Endothelial cell of umbilical vein (primary cell): ENCODE measurements around the gene RPS29. TPM values are rescaled to one million over a fixed set of nuclear protein-coding genes. Genes with fewer than 3 reads are reported as not detected.

Experiments used
- BruUV-seq: library from RNA; stranded (reverse); fragments of 400-500 nt; replicated peaks from 2 replicates; lab custom pipeline; 2021; lab: Mats Ljungman, UMichigan
- CTCF ChIA-PET: fragments of 300-600, 350-600 bp; sonication (Branson Sonifier 250); formaldehyde crosslinking; loops from one replicate; lab custom pipeline; 2021; ENCODE audit warnings: antibody characterized with exemption, inconsistent platforms; lab: Charles Lee
- POLR2A ChIA-PET: fragments of 300-600, 350-600 bp; sonication (Branson Sonifier 250); formaldehyde crosslinking; loops from one replicate; lab custom pipeline; 2021; ENCODE audit warnings: antibody characterized with exemption, inconsistent platforms; lab: Charles Lee
- DNase-seq: peaks from one replicate; pipeline ENCODE4 v3.0.0-alpha.2; 2011; ENCODE audit warnings: low read depth, low spot score
- FAIRE-seq: peaks from 2 replicates; lab custom pipeline; 2011; peaks lifted over from hg19 to GRCh38; lab: Jason Lieb, UNC
- H2AFZ ChIP-seq: 2 replicates; pipeline ENCODE4 v1.6.0; 2012; ENCODE audit warnings: low read depth, low read length, control low read depth, inconsistent platforms
- H3K27ac ChIP-seq: 2 replicates; pipeline ENCODE4 v1.5.1; 2011; ENCODE audit warnings: low read depth, mild to moderate bottlenecking, control low read depth, low read length, moderate library complexity; ENCODE audit not compliant: insufficient read depth
- H3K27me3 ChIP-seq, 2 experiments: 2 replicates each; pipeline versions ENCODE4 v1.6.0 to v1.6.1; 2011; ENCODE audit warnings: low read length in 2 of 2, mixed read lengths in 1 of 2; ENCODE audit not compliant: control insufficient read depth in 2 of 2, insufficient read depth in 2 of 2
- H3K36me3 ChIP-seq, 2 experiments: 2 replicates in 1 of 2; 3 replicates in 1 of 2; pipeline ENCODE4 v1.5.1; 2011; ENCODE audit warnings: low read length in 2 of 2, mild to moderate bottlenecking in 1 of 2, moderate library complexity in 1 of 2; ENCODE audit not compliant: control insufficient read depth in 2 of 2, insufficient read depth in 2 of 2; ENCODE audit errors: extremely low read depth in 1 of 2
- H3K4me1 ChIP-seq: 3 replicates; pipeline ENCODE4 v1.5.1; 2011; ENCODE audit warnings: mild to moderate bottlenecking, low read length; ENCODE audit not compliant: control insufficient read depth, insufficient read depth; ENCODE audit errors: extremely low read depth
- H3K4me2 ChIP-seq: 2 replicates; pipeline ENCODE4 v1.6.1; 2011; ENCODE audit warnings: low read length, control low read depth, mixed read lengths; ENCODE audit not compliant: insufficient read depth
- H3K4me3 ChIP-seq, 3 experiments: fragments of 200-600 bp in 1 of 3; sonication (generic), shearing (Covaris generic) in 1 of 3; replicated peaks in 1 of 3; 2 replicates each; pipeline ENCODE4 v1.5.1; 2011 to 2016; ENCODE audit warnings: control low read depth in 3 of 3, low read length in 3 of 3, mild to moderate bottlenecking in 2 of 3, inconsistent platforms in 1 of 3, low read depth in 1 of 3, moderate library complexity in 1 of 3; ENCODE audit not compliant: insufficient read depth in 1 of 3
- H3K79me2 ChIP-seq: 2 replicates; pipeline ENCODE4 v1.6.0; 2012; ENCODE audit warnings: low read length, inconsistent platforms; ENCODE audit not compliant: control insufficient read depth, insufficient read depth
- H3K9ac ChIP-seq: replicated peaks from 2 replicates; pipeline ENCODE3; 2011; ENCODE audit warnings: low read length, control low read depth; ENCODE audit not compliant: insufficient read depth; ENCODE audit errors: extremely low read depth
- H3K9me1 ChIP-seq: replicated peaks from 3 replicates; pipeline ENCODE4 v1.6.0; 2011; ENCODE audit warnings: mild to moderate bottlenecking, low read length; ENCODE audit not compliant: control insufficient read depth, insufficient read depth; ENCODE audit errors: extremely low read depth
- H3K9me3 ChIP-seq: replicated peaks from 2 replicates; pipeline ENCODE4 v1.5.1; 2012; ENCODE audit warnings: low read length, inconsistent platforms; ENCODE audit not compliant: control insufficient read depth, insufficient read depth
- H4K20me1 ChIP-seq: replicated peaks from 2 replicates; pipeline ENCODE3; 2011; ENCODE audit warnings: mild to moderate bottlenecking, low read length; ENCODE audit not compliant: control insufficient read depth, insufficient read depth; ENCODE audit errors: extremely low read depth
- CTCF ChIP-seq, 2 donors: IDR thresholded peaks; 1 replicate in 1 of 2; 2 replicates in 1 of 2; pipeline ENCODE4 v1.5.1; 2011; ENCODE audit warnings: low read length in 2 of 2, mild to moderate bottlenecking in 2 of 2, moderate library complexity in 2 of 2, control low read depth in 1 of 2, inconsistent platforms in 1 of 2, low read depth in 1 of 2; ENCODE audit not compliant: insufficient read depth in 1 of 2; ENCODE audit errors: extremely low read depth in 1 of 2
- EZH2 ChIP-seq: IDR thresholded peaks from 2 replicates; pipeline ENCODE4 v1.6.1; 2012; ENCODE audit warnings: borderline replicate concordance, low read depth, mild to moderate bottlenecking, moderate library complexity, low read length, inconsistent platforms; ENCODE audit not compliant: severe bottlenecking
- FOS ChIP-seq: IDR thresholded peaks from 2 replicates; pipeline ENCODE4 v1.6.1; 2011; ENCODE audit warnings: mild to moderate bottlenecking, low read length, moderate library complexity, borderline replicate concordance; ENCODE audit not compliant: insufficient read depth
- GATA2 ChIP-seq: IDR thresholded peaks from 2 replicates; pipeline ENCODE4 v1.7.0; 2011; ENCODE audit warnings: low read depth, mild to moderate bottlenecking, moderate library complexity, mixed read lengths, low read length; ENCODE audit not compliant: insufficient read length, insufficient read depth
- JUN ChIP-seq: IDR thresholded peaks from 2 replicates; pipeline ENCODE4 v1.6.1; 2011; ENCODE audit warnings: borderline replicate concordance, low read depth; ENCODE audit not compliant: insufficient read length, insufficient read depth
- MAX ChIP-seq: IDR thresholded peaks from 2 replicates; pipeline ENCODE4 v1.6.1; 2011; ENCODE audit not compliant: insufficient read depth, insufficient read length
- MYC ChIP-seq: IDR thresholded peaks from one replicate; pipeline ENCODE4 v1.6.1; 2011; ENCODE audit warnings: mild to moderate bottlenecking, low read depth, low read length
- POLR2A ChIP-seq: IDR thresholded peaks from 2 replicates; pipeline ENCODE4 v1.6.1; 2012; ENCODE audit warnings: low read depth, mild to moderate bottlenecking, control low read depth, low read length
- POLR2AphosphoS5 ChIP-seq: IDR thresholded peaks from 2 replicates; pipeline ENCODE4 v1.6.1; 2012; ENCODE audit warnings: low read depth, mild to moderate bottlenecking, control low read depth, low read length, moderate library complexity; ENCODE audit not compliant: insufficient read depth
- dilution Hi-C: fragments of 300-500 bp; cut with MboI; formaldehyde crosslinking; loops from one replicate; pipeline ENCODE4 v1.15.0; 2019; ENCODE audit warnings: low sequenced_read_pairs; ENCODE audit not compliant: extremely low pct_ligation_motif_present
- intact Hi-C: fragments of 100-400 bp; cut with micrococcal nuclease; formaldehyde crosslinking; loops from one replicate; pipeline ENCODE4 v1.10.0; 2022
- polyA plus RNA-seq, 4 experiments: library from polyadenylated mRNA; depleted of rRNA in 3 of 4; stranded (reverse) in 3 of 4; unstranded in 1 of 4; fragments of >200 nt; gene quantifications; 2 replicates each; pipeline versions ENCODE4 v1.2.1 to v1.2.3, GENCODE V29; 2011 to 2012; ENCODE audit warnings: missing spikeins in 1 of 4
- total RNA-seq: library from RNA; stranded (reverse); gene quantifications from 2 replicates; pipeline ENCODE4 v1.2.3, GENCODE V29; 2021

RPS29 gene
- total and polyA plus RNA-seq, 2 donors (not counting 3 experiments of a cell fraction or from before 2014, with no cell fraction given): 1,408 to 14,040 TPM

- ChIA-PET CTCF (interaction anchor here (0.9 to 2.9 kb wide), 6 partner anchors 11 to 136 kb away, joined by 3 to 29 read pairs (median 7); partner anchors contain the start of genes MGAT2, RPL36AL and RPS29), POLR2A (interaction anchor here (1.7 kb wide), 2 partner anchors 11 to 23 kb away, joined by 12 to 15 read pairs; partner anchors contain the start of genes MGAT2, RPL36AL and RPS29)
- H2AFZ ChIP-seq: peak overlapping the region; percentile 72
- peaks cover 3% of the 10 kb centered on the region for H3K4me1 ChIP-seq
- H3K4me2 ChIP-seq: peak overlapping the region; percentile 66
- H3K27ac ChIP-seq: peak overlapping the region; percentile 91
- FAIRE-seq (no peak), DNase-seq (no peak)
- intact Hi-C loops: loop anchor here (1.0 kb wide), 2 partner anchors 12 to 136 kb away; partner anchors contain the start of gene RPS29
- peak overlapping the region; percentile 98 for H3K9ac ChIP-seq
- TF ChIP-seq JUN (no peak), MAX (no peak), MYC (no peak), POLR2AphosphoS5 (no peak), CTCF (IDR thresholded peaks at IDR 0.05; ENCODE audit: extremely low read depth in 1 of 2, insufficient read depth in 1 of 2, low read depth in 1 of 2, low read length in 2 of 2) (no peak), FOS (no peak), EZH2 (no peak), POLR2A (no peak), GATA2 (no peak)
- H3K9me3 ChIP-seq: no peaks in the 10 kb centered on the region
- dilution Hi-C loops: no loop called here
- H3K4me3 ChIP-seq: peak overlapping the region; percentile 57 to 100 (median 97)
- H3K36me3 ChIP-seq: no peaks in the 10 kb centered on the region
- no TSS peak for BruUV-seq
- no peaks in the 10 kb centered on the region for H3K27me3 ChIP-seq
- H3K79me2 ChIP-seq: peaks cover 23% of the 10 kb centered on the region
- H3K9me1 ChIP-seq: no peaks in the 10 kb centered on the region
- H4K20me1 ChIP-seq: no peaks in the 10 kb centered on the region
Observed at GRCh38 chr14:49598189-49598484, 12.0 kb upstream of the RPS29 start.
